ENCODE measurements around the gene MARK2. TPM values are rescaled to one million over a fixed set of nuclear protein-coding genes. Genes with fewer than 3 reads are reported as not detected.

Gene MARK2
- 15.4 and 16.0 TPM in 2 replicates for total RNA-seq

GRCh38 chr11:63838678-63839507 is at the start of gene MARK2:
TSS of gene MARK2 (plus strand) at chr11:63839110. CDS start at chr11:63839507, 397 bp downstream.

DNA sequence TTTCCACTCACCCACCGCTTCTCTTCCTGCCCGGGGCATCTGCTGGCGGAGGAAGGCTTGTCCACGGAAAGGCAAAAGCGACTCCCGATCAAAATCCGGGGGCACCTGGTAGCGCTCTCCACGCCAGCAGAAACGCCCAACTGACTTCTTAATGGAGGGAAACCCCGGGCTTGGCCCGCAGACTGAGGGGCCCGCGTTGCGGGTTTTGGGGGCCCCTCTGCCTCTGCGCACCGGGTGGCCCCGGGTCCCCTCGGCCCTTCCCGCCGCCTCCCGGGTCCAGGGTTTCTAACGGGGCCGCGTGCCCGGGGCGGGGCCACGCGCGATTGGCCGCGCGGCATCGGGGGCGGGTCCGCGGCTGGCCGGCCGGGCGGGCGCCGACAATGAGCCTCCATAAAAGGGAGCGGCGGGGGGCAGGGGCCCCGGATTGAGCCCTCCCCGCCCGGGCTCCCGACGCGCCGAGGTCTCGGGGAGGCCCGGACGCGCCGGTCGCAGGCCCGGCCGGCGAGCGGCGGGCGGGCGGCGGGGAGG is 25.8 kb upstream of the MARK2 start, which contains the start of gene SPINDOC:
TSS of gene SPINDOC (plus strand) at position 422 of the 528 bp plus-strand sequence. CDS start 231 bp downstream, outside the sequence.

GRCh38 chr11:63916837-63917691 is 78.2 kb downstream of the MARK2 start, which contains the start of gene RCOR2:
TSS of gene RCOR2 (minus strand) at chr11:63917164. CDS start at chr11:63916456, 708 bp downstream.

GRCh38 chr11:63938479-63939396 is 99.8 kb downstream of the MARK2 start, which contains the start of gene NAA40:
TSS of gene NAA40 (plus strand) at chr11:63939002. CDS start at chr11:63939097, 95 bp downstream.

Other genes with a start within 250 kb of the MARK2 start
- gene PLAAT3, start 224.7 kb upstream of the MARK2 start, total RNA-seq, result 0.48 and 5.2 TPM in 2 replicates
- 51.7 and 57.1 TPM in 2 replicates for gene ATL3, start 167.7 kb upstream of the MARK2 start, total RNA-seq
- 92.4 and 115 TPM in 2 replicates for gene RTN3, start 157.6 kb upstream of the MARK2 start, total RNA-seq
- 8.8 and 44.0 TPM in 2 replicates for gene ZFTA, start 70.3 kb upstream of the MARK2 start, total RNA-seq
- gene SPINDOC, start 25.7 kb upstream of the MARK2 start, total RNA-seq, result 24.4 and 31.0 TPM in 2 replicates
- 6.9 and 10.9 TPM in 2 replicates for gene RCOR2, start 78.1 kb downstream of the MARK2 start, total RNA-seq
- gene NAA40, start 99.9 kb downstream of the MARK2 start, total RNA-seq, result 7.0 and 12.5 TPM in 2 replicates
- gene COX8A, start 135.5 kb downstream of the MARK2 start, total RNA-seq, result 346 and 593 TPM in 2 replicates
- 111 and 141 TPM in 2 replicates for gene OTUB1, start 147.3 kb downstream of the MARK2 start, total RNA-seq
- 0.26 and 0.56 TPM in 2 replicates for gene FLRT1, start 196.8 kb downstream of the MARK2 start, total RNA-seq